Astrocyte of the spinal cord (primary cell): ENCODE data around the gene KANSL2.
"Not testable (repeated sequence)": the region's sequence is repeated elsewhere in the genome, so short reads cannot be mapped to it uniquely, and the experiment has no call there.

Experiments
- DNase-seq: peaks from one replicate; pipeline ENCODE4 v3.0.0; 2011; ENCODE audit warnings: low read depth, low spot score
- H3K4me3 ChIP-seq: 2 replicates; pipeline ENCODE4 v1.5.1; 2011; ENCODE audit warnings: low read depth, mild to moderate bottlenecking, low read length, moderate library complexity
- CTCF ChIP-seq: IDR thresholded peaks from 2 replicates; pipeline ENCODE4 v1.5.1; 2012; ENCODE audit warnings: low read depth, mild to moderate bottlenecking, low read length, inconsistent platforms
- in situ Hi-C: cut with HindIII; loops from 2 replicates; pipeline ENCODE4 v1.10.0; 2017; ENCODE audit warnings: low sequenced_read_pairs

Gene KANSL2

GRCh38 chr12:48681710-48682532 is at the start of gene KANSL2:
Gene KANSL2, minus strand, starts transcription at chr12:48682238. Its CDS starts 606 bp downstream, at chr12:48681632.
- DNase-seq = peak; percentile 98
- TF ChIP-seq CTCF = no peak
- in situ Hi-C loops = no loop called here
- H3K4me3 ChIP-seq = peak within 1 kb of the TSS; percentile 67

- TF ChIP-seq CTCF = no peak
- no peak for DNase-seq
- H3K4me3 ChIP-seq = no peak overlapping the region
- in situ Hi-C loops = no loop called here
Observed at GRCh38 chr12:48728807-48729206, 46.8 kb upstream of the KANSL2 start.

GRCh38 chr12:48720737-48721136 is 38.7 kb upstream of the KANSL2 start:
- in situ Hi-C loops, DNase-seq, H3K4me3 ChIP-seq: not testable (repeated sequence)

GRCh38 chr12:48720171-48720570 is 38.1 kb upstream of the KANSL2 start:
- DNase-seq, H3K4me3 ChIP-seq, in situ Hi-C loops: not testable (repeated sequence)

- in situ Hi-C loops, DNase-seq, H3K4me3 ChIP-seq: not testable (repeated sequence)
Observed at GRCh38 chr12:48719002-48719401, 37.0 kb upstream of the KANSL2 start.

GRCh38 chr12:48717252-48717695 is 35.2 kb upstream of the KANSL2 start:
- peak; percentile 16 for DNase-seq
- H3K4me3 ChIP-seq = peak overlapping the region; percentile 93
- no peak for TF ChIP-seq CTCF
- in situ Hi-C loops = no loop called here

- peak within 1 kb of the TSS; percentile 93 for H3K4me3 ChIP-seq
- TF ChIP-seq CTCF = peak; percentile 34
- DNase-seq = peak; percentile 100
- in situ Hi-C loops = no loop called here
Observed at GRCh38 chr12:48716493-48717251, 34.6 kb upstream of the KANSL2 start, which contains the start of gene CCNT1. Gene CCNT1, minus strand, starts transcription at chr12:48716707. Its CDS starts 32 bp downstream, at chr12:48716675.

- H3K4me3 ChIP-seq = peak overlapping the region; percentile 93
- no peak for TF ChIP-seq CTCF
- DNase-seq = no peak
- in situ Hi-C loops = no loop called here
Observed at GRCh38 chr12:48716168-48716492, 34.1 kb upstream of the KANSL2 start.
